ENCODE measurements around the gene VPS72. TPM values are rescaled to one million over a fixed set of nuclear protein-coding genes. Genes with fewer than 3 reads are reported as not detected.
A peak's percentile ranks its signal among the peaks of the same experiment; 100 is the strongest.

VPS72 gene
- total and polyA plus RNA-seq, 2 of the 13 experiments (the other 11 are each of a cell fraction or from before 2014, with no cell fraction given) = 33.7 to 34.5 TPM

DNA sequence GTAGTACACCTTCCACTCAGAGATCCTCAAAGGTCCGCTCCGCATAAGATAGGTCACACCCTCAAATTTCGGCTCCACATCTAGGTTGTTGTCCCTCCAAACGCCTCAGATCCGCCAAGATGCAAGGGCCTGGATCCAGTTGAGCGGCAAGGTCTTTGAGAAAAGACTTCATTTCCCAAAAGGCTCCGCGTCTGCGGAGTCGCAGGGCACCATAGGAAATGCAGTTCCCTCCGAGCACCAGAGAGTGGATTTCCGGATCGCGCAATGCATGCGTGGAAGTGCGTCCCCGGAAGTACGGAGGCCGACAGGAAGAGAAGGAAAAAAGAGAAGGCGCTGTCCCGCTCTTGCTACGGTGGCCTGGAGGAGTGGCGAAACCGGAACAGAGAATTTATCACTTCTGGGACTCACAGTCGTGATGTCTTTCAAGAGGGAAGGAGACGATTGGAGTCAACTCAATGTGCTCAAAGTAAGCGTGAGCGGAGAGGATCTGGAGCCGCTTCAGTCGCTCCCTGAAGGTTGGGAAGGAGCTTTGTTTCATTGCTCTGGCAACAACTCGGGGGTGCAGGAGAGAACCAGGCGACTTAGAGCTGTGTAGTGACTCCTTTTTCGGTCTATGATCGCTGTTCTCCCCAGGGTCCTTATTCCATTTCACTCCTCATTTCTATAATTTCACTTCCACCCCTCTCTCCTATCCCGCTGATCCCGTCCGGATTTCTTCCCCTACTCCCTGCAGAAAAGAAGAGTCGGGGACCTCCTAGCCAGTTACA is 24.1 kb downstream of the VPS72 start, which contains the start of the genes LYSMD1 and SCNM1 (continued):
- TF ChIP-seq, protein P1, sequence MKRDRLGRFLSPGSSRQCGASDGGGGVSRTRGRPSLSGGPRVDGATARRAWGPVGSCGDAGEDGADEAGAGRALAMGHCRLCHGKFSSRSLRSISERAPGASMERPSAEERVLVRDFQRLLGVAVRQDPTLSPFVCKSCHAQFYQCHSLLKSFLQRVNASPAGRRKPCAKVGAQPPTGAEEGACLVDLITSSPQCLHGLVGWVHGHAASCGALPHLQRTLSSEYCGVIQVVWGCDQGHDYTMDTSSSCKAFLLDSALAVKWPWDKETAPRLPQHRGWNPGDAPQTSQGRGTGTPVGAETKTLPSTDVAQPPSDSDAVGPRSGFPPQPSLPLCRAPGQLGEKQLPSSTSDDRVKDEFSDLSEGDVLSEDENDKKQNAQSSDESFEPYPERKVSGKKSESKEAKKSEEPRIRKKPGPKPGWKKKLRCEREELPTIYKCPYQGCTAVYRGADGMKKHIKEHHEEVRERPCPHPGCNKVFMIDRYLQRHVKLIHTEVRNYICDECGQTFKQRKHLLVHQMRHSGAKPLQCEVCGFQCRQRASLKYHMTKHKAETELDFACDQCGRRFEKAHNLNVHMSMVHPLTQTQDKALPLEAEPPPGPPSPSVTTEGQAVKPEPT (CRISPR knock-in tag; IDR thresholded peaks at IDR 0.05; ENCODE audit: low read depth) = peak; percentile 77; the same call in 1 of the 2 replicates
- peak; percentile 87; the same call in 1 of the 2 replicates for TF ChIP-seq SRY (CRISPR knock-in tag; IDR thresholded peaks at IDR 0.05)
- no peak for TF ChIP-seq NFRKB (IDR thresholded peaks at IDR 0.05)
- no peak for TF ChIP-seq NFKBIZ (CRISPR knock-in tag; IDR thresholded peaks at IDR 0.05)
- peak; percentile 99 for TF ChIP-seq KAT8 (CRISPR knock-in tag; IDR thresholded peaks at IDR 0.05)
- no peak for TF ChIP-seq ZNF598 (CRISPR knock-in tag; IDR thresholded peaks at IDR 0.05; ENCODE audit: borderline replicate concordance)
- TF ChIP-seq SP2 (CRISPR knock-in tag; IDR thresholded peaks at IDR 0.05) = 0 out of 2 replicates have a peak, but pooled peaks have one; percentile 16
- peak; percentile 74; the same call in 1 of the 2 replicates for TF ChIP-seq MED13 (CRISPR knock-in tag; IDR thresholded peaks at IDR 0.05)
- TF ChIP-seq, protein P2, sequence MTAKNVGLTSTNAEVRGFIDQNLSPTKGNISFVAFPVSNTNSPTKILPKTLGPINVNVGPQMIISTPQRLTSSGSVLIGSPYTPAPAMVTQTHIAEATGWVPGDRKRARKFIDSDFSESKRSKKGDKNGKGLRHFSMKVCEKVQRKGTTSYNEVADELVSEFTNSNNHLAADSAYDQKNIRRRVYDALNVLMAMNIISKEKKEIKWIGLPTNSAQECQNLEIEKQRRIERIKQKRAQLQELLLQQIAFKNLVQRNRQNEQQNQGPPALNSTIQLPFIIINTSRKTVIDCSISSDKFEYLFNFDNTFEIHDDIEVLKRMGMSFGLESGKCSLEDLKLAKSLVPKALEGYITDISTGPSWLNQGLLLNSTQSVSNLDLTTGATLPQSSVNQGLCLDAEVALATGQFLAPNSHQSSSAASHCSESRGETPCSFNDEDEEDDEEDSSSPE (CRISPR knock-in tag; IDR thresholded peaks at IDR 0.05) = peak; percentile 87
- no peak for TF ChIP-seq POLR2AphosphoS2 (IDR thresholded peaks at IDR 0.05; ENCODE audit: low read depth, low read length)
- no peak; the same call in 1 of the 2 replicates for TF ChIP-seq ZNF761 (CRISPR knock-in tag; conservative IDR thresholded peaks at IDR 0.05)
- TF ChIP-seq, protein P3, sequence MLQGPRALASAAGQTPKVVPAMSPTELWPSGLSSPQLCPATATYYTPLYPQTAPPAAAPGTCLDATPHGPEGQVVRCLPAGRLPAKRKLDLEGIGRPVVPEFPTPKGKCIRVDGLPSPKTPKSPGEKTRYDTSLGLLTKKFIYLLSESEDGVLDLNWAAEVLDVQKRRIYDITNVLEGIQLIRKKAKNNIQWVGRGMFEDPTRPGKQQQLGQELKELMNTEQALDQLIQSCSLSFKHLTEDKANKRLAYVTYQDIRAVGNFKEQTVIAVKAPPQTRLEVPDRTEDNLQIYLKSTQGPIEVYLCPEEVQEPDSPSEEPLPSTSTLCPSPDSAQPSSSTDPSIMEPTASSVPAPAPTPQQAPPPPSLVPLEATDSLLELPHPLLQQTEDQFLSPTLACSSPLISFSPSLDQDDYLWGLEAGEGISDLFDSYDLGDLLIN (CRISPR knock-in tag; IDR thresholded peaks at IDR 0.05; ENCODE audit: borderline replicate concordance) = peak; percentile 88
- no peak for TF ChIP-seq SRF (IDR thresholded peaks at IDR 0.05; ENCODE audit: low read depth, low read length)
- TF ChIP-seq ZNF652 (CRISPR knock-in tag; IDR thresholded peaks at IDR 0.05; ENCODE audit: borderline replicate concordance, low read depth) = no peak; the same call in 1 of the 2 replicates
- peak; percentile 71; the same call in 1 of the 2 replicates for TF ChIP-seq ZNF766 (CRISPR knock-in tag; IDR thresholded peaks at IDR 0.05; ENCODE audit: borderline replicate concordance)
- TF ChIP-seq PITX1 (CRISPR knock-in tag; IDR thresholded peaks at IDR 0.05) = peak; percentile 57; the same call in 1 of the 2 replicates
- TF ChIP-seq MZF1 (CRISPR knock-in tag; IDR thresholded peaks at IDR 0.05; ENCODE audit: borderline replicate concordance) = no peak
- TF ChIP-seq, protein P4, sequence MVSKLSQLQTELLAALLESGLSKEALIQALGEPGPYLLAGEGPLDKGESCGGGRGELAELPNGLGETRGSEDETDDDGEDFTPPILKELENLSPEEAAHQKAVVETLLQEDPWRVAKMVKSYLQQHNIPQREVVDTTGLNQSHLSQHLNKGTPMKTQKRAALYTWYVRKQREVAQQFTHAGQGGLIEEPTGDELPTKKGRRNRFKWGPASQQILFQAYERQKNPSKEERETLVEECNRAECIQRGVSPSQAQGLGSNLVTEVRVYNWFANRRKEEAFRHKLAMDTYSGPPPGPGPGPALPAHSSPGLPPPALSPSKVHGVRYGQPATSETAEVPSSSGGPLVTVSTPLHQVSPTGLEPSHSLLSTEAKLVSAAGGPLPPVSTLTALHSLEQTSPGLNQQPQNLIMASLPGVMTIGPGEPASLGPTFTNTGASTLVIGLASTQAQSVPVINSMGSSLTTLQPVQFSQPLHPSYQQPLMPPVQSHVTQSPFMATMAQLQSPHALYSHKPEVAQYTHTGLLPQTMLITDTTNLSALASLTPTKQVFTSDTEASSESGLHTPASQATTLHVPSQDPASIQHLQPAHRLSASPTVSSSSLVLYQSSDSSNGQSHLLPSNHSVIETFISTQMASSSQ (IDR thresholded peaks at IDR 0.05; ENCODE audit: low read depth) = peak; percentile 56; the same call in 1 of the 2 replicates
- TF ChIP-seq, protein P4 (CRISPR knock-in tag; IDR thresholded peaks at IDR 0.05; ENCODE audit: borderline replicate concordance) = peak; percentile 80
- TF ChIP-seq, protein P5, sequence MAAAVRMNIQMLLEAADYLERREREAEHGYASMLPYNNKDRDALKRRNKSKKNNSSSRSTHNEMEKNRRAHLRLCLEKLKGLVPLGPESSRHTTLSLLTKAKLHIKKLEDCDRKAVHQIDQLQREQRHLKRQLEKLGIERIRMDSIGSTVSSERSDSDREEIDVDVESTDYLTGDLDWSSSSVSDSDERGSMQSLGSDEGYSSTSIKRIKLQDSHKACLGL (CRISPR knock-in tag; IDR thresholded peaks at IDR 0.05) = no peak
- TF ChIP-seq ZNF816 (CRISPR knock-in tag; IDR thresholded peaks at IDR 0.05; ENCODE audit: borderline replicate concordance) = peak; percentile 45; the same call in 1 of the 2 replicates

Data from HepG2 (cell line).